Activated CD8-positive, alpha-beta memory T cell treated with anti-CD3 and anti-CD28 coated beads, Interleukin-2, amount 50 U/mL, for 24 hours (primary cell): ENCODE data around the gene EIPR1.
"Not testable (repeated sequence)": the region's sequence is repeated elsewhere in the genome, so short reads cannot be mapped to it uniquely, and the experiment has no call there.

Experiments used
- DNase-seq: peaks from one replicate; pipeline ENCODE4 v3.0.0-alpha.2; 2020; ENCODE audit errors: extremely low read depth

EIPR1 gene

DNA sequence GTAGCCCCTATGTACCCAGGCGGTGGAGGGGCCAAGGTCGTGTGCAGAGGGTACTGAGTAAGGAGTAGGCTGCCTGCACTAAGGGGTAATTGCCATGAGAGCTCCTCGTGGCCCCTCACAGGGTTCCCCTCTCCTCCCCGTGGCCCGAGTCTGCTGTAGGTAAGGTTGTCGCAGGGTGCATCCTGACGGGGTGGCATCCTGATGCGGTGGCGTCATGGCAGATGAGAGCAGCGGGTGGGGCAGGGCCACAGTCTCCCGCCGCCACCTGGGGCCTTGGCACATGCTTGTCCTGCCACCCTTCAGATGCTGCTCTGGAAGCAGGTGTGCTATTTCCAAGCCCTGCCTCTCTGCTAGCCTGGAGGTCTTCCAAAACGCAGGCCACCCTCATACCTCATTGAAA lies 89.7 kb downstream of the EIPR1 start:
- DNase-seq, result no peak

GRCh38 chr2:3286646-3287036 lies 91.0 kb downstream of the EIPR1 start:
- not testable (repeated sequence) for DNase-seq

- DNase-seq, result no peak
Measured at GRCh38 chr2:3285901-3286645, 91.5 kb downstream of the EIPR1 start.

GRCh38 chr2:3284657-3285630 lies 92.7 kb downstream of the EIPR1 start:
- DNase-seq, result no peak

- DNase-seq, result not testable (repeated sequence)
Measured at GRCh38 chr2:3283876-3284656, 93.6 kb downstream of the EIPR1 start.

DNA sequence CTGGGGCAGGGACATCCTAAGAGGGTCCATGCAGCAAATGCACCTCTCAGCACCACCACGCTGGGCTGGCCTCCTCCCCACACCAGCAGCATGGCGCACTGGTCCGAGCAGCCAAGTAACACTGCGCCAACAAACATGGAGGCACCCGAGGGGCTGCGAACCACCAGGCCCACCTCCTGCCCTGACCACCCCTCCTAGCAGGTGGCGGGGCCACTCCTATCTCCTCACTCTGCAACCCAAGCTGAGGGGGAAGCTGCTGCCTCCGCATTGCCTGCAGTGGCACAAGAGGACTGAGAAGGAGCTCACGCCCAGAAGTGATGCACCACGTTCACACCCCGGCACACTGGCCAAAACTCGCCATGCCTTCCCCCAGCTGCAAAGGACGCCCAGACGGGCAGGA lies 94.4 kb downstream of the EIPR1 start:
- no peak for DNase-seq

DNA sequence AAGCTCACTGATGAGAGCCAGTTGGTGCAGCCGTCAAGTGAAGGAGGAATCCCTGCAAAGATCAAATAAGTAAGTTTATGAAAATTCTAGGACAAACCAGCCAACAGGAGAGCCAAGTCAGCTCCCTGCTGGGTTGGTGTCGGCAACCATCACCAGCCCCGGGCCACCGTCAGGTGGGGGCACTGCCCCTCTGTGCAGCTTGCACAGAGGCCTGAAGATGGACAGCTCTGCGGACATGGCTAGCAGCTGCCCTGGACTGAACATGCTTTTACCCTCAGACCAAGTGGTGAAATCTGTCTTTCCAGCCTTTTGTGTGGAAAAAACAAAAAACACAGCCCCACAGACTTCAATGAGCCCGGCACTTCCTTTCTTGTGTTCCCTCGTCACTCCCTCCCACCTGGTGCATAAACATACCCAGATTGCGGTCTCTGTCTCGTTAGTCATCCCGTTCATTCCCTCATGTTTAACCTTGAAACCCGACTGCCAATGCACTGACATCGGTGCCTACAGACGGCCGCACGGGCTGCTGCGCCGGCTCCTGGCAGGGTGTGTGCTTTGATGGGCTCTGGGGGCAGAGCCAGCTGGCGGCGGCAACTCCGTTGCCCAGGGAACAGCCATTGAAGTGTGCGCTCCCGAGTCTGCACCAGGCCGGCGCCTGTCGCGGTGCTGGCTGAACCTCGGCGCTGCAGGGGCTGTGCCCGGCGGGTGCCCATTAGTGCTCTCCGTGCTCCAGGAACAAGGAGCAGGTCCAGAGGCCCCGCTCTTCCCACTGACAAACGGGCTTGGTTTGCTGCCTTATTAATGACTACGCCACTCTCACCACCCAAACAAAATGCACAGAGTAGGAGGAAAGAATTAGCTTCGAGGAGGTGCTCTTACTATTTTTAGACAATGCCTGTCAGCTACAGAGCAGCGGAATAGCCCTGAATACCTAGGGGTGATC lies 95.3 kb downstream of the EIPR1 start:
- no peak for DNase-seq

DNA sequence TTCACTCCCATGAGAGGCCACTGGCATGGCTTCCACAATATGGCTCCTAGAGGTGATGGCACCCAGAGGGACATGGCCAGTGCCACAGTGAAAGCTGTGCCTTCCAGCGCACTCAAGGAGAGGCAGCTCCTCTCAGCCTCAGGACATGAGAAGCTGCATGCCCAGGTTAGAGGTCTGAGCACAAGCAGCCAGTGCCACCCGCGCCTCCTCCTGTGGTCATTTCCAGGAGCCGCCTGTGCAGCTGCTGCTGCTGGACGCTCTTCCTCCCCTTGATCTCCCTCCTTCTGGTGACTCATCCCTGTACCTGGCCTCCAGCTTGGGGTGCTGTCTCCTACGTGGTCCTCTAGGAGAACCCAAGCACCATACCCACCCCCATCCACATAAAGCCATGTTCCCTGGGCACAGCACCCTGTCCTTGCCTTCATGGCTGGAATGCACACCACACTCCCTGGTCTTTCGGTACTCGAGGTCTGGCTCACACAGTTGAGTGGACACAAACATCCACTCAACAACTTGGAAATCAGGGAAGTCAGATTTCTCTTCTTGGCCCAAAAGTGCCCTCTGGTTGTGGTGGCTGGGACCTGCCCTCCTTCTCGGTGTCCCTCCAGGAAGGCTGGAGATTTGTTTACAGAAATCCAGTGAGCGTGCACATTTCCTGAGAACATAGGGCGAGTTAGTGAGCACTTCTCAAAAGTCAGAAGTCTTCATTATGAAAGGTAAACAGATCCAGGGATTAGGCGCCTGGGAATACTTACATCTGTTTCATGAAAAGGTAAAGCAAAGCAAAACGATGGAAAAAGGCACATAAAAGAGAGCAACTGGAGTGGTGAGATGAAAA lies 96.7 kb downstream of the EIPR1 start:
- no peak for DNase-seq

DNA sequence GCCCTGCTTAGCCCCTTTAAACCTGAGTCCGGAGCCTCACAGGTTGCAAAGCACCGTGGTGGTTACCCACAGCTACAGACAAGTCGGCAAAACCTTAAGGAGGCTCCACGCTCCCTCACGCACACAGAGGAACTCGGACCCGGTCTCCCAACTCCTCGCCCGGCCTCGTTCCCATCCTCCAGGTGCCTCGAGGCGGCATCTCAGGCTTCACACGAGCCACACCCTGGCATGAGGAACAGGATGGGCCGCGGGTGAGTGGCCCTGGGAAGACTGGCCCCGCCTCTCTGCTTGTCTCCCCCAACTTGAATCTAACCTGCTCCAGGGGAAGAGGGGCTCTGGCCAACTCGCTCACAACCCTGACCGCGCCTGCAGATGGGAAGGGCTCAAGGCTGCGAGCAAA lies 97.4 kb downstream of the EIPR1 start:
- DNase-seq, result no peak

GRCh38 chr2:3279236-3279960 lies 98.2 kb downstream of the EIPR1 start:
- DNase-seq, result no peak

DNA sequence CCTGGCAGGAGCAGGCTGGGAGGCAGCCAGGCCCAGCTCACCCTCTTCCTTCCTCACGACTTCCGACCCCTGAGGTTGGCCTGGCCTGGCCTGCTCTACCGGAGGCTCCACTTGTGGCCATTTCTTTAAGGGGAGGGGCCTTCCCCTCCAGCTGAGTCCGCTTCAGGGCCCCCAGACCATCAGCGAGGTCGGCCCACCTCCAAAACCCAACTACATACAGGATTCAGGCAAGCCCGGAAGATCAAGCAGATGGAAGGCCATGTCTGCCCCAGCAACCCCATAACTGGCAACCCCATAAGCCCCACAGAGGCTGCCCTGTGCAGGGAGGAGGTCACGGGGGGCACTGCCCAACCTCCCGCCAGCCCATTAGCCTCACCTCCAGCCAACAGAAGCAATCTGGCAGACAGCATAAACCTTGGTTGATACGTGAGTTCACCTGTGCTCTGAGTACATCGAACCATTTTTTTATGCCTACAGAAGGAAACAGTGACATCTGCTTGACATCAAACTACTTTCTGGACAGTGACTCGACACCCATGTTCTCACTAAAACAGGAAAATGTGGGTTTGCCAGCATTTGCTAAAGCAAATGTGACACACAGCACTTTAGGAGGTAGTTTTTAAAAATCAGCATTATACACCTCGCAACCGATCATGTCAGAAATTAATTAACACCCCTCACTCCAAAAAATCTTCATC lies 98.9 kb downstream of the EIPR1 start:
- no peak for DNase-seq

DNA sequence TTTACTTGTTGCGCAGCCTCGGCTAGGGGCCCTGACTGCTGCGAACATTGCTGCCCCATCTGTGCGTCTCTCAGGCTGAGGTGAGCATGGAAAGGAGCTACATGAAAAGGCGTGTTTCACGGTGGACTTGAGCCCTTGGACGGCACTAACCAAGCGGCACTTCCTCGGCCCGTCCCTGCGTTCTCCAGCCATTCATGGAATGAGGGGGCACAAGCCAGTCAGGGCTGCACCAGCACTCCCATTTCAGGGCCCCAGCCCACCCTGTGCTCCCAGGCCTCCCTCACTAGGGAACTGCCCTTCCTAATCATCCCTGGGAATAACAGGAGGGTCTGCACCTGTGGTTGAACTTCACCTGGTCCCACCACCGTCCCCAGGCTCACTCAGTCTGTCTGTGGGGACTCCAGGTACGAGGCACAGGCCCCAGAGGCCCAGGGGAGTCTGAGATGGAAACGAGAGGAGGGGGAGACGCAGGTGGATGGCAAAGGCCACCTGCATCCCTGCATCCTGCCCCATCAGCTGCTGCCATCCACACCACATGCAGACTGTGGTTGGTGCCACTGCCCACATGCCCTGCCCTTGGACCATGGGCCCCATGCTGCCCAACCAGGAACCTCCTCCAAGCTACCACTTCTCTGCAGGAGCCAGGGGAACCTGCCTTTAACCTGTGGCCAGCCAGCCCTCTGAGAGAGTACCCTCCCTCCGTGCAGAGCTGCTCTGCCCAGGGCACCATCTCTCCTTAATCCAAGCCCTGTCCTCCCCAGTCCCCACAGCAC lies 99.7 kb downstream of the EIPR1 start:
- DNase-seq, result no peak

DNA sequence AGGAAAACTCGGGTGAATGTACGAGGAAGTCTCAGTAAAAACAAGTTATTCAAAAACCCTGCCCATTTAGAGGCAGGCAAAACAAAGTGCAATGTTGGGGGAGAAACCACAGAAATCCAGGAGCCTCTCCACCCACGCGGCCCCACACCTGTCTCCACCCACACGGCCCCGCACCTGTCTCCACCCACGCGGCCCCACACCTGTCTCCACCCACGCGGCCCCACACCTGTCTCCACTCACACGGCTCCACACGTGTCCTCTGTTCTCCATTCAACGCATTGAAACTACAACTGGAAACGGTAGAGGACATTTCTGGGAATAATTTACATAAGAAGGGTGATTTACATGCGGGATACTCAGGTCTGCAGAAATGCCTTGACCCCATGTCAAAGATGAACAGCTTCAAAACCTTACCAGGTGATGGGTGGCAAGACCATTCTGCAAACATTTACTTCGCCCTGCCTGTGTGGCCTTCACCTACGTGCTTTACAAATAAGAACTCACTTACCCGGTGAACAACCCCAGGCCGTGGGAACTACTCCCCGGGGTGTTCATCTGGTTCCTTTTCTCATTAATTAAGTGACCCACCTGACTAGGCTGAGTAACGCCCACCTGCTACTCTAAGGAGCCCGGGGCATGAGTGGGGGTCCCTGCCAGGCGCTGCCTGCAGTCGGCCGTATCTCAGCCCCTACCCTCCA lies 100.4 kb downstream of the EIPR1 start:
- DNase-seq, result no peak

DNA sequence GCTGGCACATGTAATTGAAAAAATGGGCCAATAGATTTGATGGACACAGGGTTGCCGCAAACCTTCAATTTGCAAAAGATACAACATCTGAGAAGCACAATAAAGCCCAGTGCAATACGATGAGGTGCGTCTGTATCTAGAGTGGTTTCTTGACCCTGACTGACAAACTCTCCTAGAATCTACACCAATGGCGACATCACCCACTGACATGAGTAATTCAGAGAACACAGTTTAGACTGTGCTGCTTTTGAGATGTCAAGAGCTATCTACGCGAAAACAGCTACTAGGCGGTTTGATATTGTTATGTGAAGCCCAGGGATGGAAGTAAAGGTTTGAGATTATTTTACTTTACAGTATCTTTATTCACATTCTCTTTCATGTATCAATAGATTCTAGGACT lies 104.9 kb downstream of the EIPR1 start:
- no peak for DNase-seq

GRCh38 chr2:3270095-3270478 lies 107.5 kb downstream of the EIPR1 start:
- DNase-seq, result no peak

GRCh38 chr2:3269425-3270094 lies 108.1 kb downstream of the EIPR1 start:
- no peak for DNase-seq

DNA sequence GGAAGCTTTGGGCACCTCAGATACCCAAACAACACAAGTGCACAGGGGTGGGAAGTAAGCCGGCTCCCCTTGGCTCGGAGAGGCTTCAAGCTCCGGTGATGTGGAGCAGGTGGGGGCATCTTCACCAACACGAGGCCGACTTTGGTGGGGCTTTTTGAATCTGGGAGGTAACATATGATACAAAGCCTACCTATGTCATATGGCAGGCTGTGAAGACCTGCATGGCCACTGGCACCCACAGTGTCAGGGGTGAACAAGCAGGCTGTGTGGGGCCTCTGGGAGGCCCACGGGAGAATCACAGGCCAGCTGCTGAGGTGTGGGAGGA lies 109.0 kb downstream of the EIPR1 start:
- DNase-seq, result no peak
